Panc1 (cell line): ENCODE measurements around the gene TRMT11. TPM values are rescaled to one million over a fixed set of nuclear protein-coding genes. Genes with fewer than 3 reads are reported as not detected.

Experiments
- ATAC-seq: fragments of 200-7000 bp; cut with Tn5 transposase; 2 replicates; pipeline ENCODE4 v1.9.1; 2020; ENCODE audit warnings: mild to moderate bottlenecking, moderate library complexity
- BruUV-seq: library from RNA; stranded (reverse); fragments of 400-500 nt; replicated peaks from 2 replicates; lab custom pipeline; 2021; lab: Mats Ljungman, UMichigan
- CTCF ChIA-PET: fragments of 300-600 bp; sonication (Branson Sonifier 250); formaldehyde crosslinking; loops from one replicate; lab custom pipeline; 2022; ENCODE audit warnings: antibody characterized with exemption; lab: Charles Lee
- POLR2A ChIA-PET: fragments of 300-600 bp; sonication (Branson Sonifier 250); formaldehyde crosslinking; loops from one replicate; lab custom pipeline; 2022; ENCODE audit warnings: antibody characterized with exemption; lab: Charles Lee
- DNase-seq: peaks from one replicate; pipeline ENCODE4 v3.0.0-alpha.2; 2010; ENCODE audit warnings: low read depth, low spot score
- H3K27ac ChIP-seq: 2 replicates; pipeline ENCODE4 v1.5.1; 2011; ENCODE audit warnings: mild to moderate bottlenecking, low read length, inconsistent platforms
- H3K27me3 ChIP-seq: fragments of 200-500 bp; sonication (Bioruptor generic); 2 replicates; pipeline ENCODE4 v1.6.0; 2014; ENCODE audit warnings: low read length, inconsistent platforms; ENCODE audit not compliant: control insufficient read depth, insufficient read depth
- H3K36me3 ChIP-seq: fragments of 200-500 bp; sonication (Bioruptor generic); 2 replicates; pipeline ENCODE4 v1.5.1; 2014; ENCODE audit warnings: inconsistent platforms, mild to moderate bottlenecking, low read length, moderate library complexity; ENCODE audit not compliant: control insufficient read depth, insufficient read depth
- H3K4me1 ChIP-seq: 2 replicates; pipeline ENCODE4 v1.5.1; 2011; ENCODE audit warnings: inconsistent platforms, mild to moderate bottlenecking, low read length, moderate library complexity; ENCODE audit not compliant: control insufficient read depth, insufficient read depth
- H3K4me3 ChIP-seq, 2 experiments: 2 replicates each; pipeline ENCODE4 v1.5.1; 2011 to 2012; ENCODE audit warnings: low read depth in 2 of 2, low read length in 2 of 2, mild to moderate bottlenecking in 2 of 2, inconsistent platforms in 1 of 2, moderate library complexity in 1 of 2
- H3K9me3 ChIP-seq: fragments of 200-500 bp; sonication (Bioruptor generic); 2 replicates; pipeline ENCODE4 v1.5.1; 2014; ENCODE audit warnings: low read depth, mild to moderate bottlenecking, inconsistent platforms, low read length, moderate library complexity; ENCODE audit not compliant: control insufficient read depth, insufficient read depth
- CTCF ChIP-seq: fragments of 450-650 bp; IDR thresholded peaks from 2 replicates; pipeline ENCODE4 v1.5.1; 2017; ENCODE audit warnings: mild to moderate bottlenecking
- POLR2AphosphoS5 ChIP-seq: IDR thresholded peaks from 2 replicates; pipeline ENCODE4 v1.6.1; 2012; ENCODE audit warnings: mild to moderate bottlenecking, low read depth, low read length, moderate library complexity
- REST ChIP-seq, 2 experiments: IDR thresholded peaks; 2 replicates each; pipeline ENCODE4 v1.6.1; 2011 to 2012; ENCODE audit warnings: low read depth in 2 of 2, control low read depth in 1 of 2, low read length in 1 of 2, mild to moderate bottlenecking in 1 of 2, moderate library complexity in 1 of 2; ENCODE audit not compliant: insufficient read depth in 1 of 2
- SIN3A ChIP-seq: IDR thresholded peaks from 2 replicates; pipeline ENCODE4 v1.6.1; 2012; ENCODE audit warnings: low read depth, mild to moderate bottlenecking, low read length, moderate library complexity, borderline replicate concordance; ENCODE audit not compliant: insufficient read depth
- TCF7L2 ChIP-seq: IDR thresholded peaks from 2 replicates; pipeline ENCODE4 v1.6.1; 2011; ENCODE audit warnings: mild to moderate bottlenecking, low read depth, low read length, inconsistent platforms
- in situ Hi-C: cut with HindIII; loops from 2 replicates; pipeline ENCODE4 v1.10.0; 2016; ENCODE audit warnings: low sequenced_read_pairs, low pct_unique_long_range_greater_than_20kb
- intact Hi-C: fragments of 100-400 bp; cut with micrococcal nuclease; formaldehyde crosslinking; loops from one replicate; pipeline ENCODE4 v1.10.0; 2022; ENCODE audit not compliant: unreplicated experiment
- total RNA-seq: library from RNA; stranded (reverse); gene quantifications from one replicate; pipeline ENCODE4 v1.2.1, GENCODE V29; 2021; ENCODE audit not compliant: unreplicated experiment

Gene TRMT11
- total RNA-seq, 1 experiment from 2014 or later: 34.3 TPM

GRCh38 chr6:125994670-125995488 lies 8.5 kb downstream of the TRMT11 start:
- no peak for ATAC-seq
- in situ Hi-C loops: no loop called here

More at GRCh38 chr6:125994670-125995488, 8.5 kb downstream of the TRMT11 start:
- TF ChIP-seq SIN3A (no peak), POLR2AphosphoS5 (no peak), REST (IDR thresholded peaks at IDR 0.05; ENCODE audit: insufficient read depth in 1 of 2, low read depth in 2 of 2, low read length in 1 of 2) (no peak), CTCF (no peak), TCF7L2 (no peak)
- no peak overlapping the region for H3K4me3 ChIP-seq
- BruUV-seq: no TSS peak
- H3K4me1 ChIP-seq: no peaks in the 10 kb centered on the region
- no peak for DNase-seq
- ChIA-PET POLR2A (no interaction called here), CTCF (interaction anchor here (2.1 kb wide), 1 partner anchor 8 kb away, joined by 8 read pairs; the partner anchor contains the start of gene TRMT11)
- H3K36me3 ChIP-seq: peaks cover 15% of the 10 kb centered on the region
- H3K27ac ChIP-seq: no peak overlapping the region
- H3K27me3 ChIP-seq: no peaks in the 10 kb centered on the region
- intact Hi-C loops: loop anchor here (5.0 to 10.0 kb wide), 4 partner anchors 350 to 1130 kb away; partner anchors contain the start of gene CENPW
- no peaks in the 10 kb centered on the region for H3K9me3 ChIP-seq
